Mesodermal cell (in vitro differentiated cells): ENCODE data around the gene MDM1.

Experiments
- H3K27ac ChIP-seq: 2 replicates; pipeline ENCODE4 v1.7.0; 2013; ENCODE audit warnings: mild to moderate bottlenecking, low read depth, low read length, moderate library complexity; ENCODE audit not compliant: severe bottlenecking
- H3K36me3 ChIP-seq: 2 replicates; pipeline ENCODE4 v1.7.1; 2013; ENCODE audit warnings: mild to moderate bottlenecking, low read length, moderate library complexity; ENCODE audit not compliant: control insufficient read depth, insufficient read depth
- H3K4me1 ChIP-seq: one replicate; pipeline ENCODE4 v1.7.1; 2013; ENCODE audit warnings: mild to moderate bottlenecking, low read length; ENCODE audit not compliant: insufficient read depth, control insufficient read depth, poor library complexity, severe bottlenecking
- H3K4me3 ChIP-seq: 2 replicates; pipeline ENCODE4 v1.7.0; 2013; ENCODE audit warnings: low read length, control low read depth, mild to moderate bottlenecking; ENCODE audit not compliant: insufficient read depth, poor library complexity, severe bottlenecking; ENCODE audit errors: extremely low read depth
- H3K9me3 ChIP-seq: 2 replicates; pipeline ENCODE4 v1.7.1; 2013; ENCODE audit warnings: mild to moderate bottlenecking, low read length, moderate library complexity; ENCODE audit not compliant: control insufficient read depth
- WGBS, 2 experiments: methylation state at CpG; one replicate each; pipeline ENCODE4 v1.1.5; 2013; ENCODE audit warnings: missing lambda C conversion rate in 2 of 2; ENCODE audit not compliant: insufficient coverage in 2 of 2; 5-methylcytosine and 5-hydroxymethylcytosine counted together

MDM1 gene

DNA sequence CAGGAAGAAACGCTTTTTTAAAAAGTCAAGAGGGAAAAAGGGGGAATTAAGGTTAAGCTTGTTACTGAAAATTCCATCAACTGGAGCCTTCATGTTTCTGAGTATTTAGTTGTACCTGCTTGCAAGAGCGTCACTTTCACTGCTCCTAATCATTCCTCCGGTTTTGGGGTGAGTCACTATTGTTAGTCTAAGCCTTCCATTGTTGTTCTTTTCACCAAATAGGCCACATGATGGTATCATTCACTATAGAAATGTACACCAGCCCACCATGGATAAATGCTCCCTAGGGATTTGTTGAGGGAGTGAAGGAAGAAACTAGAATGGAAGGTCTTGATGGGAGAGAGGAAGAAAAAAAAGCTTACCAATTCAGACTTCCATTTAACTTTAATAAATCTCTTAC is 81.7 kb downstream of the MDM1 start:
- Histone ChIP-seq H3K27ac (no peak overlapping the region), H3K36me3 (no peaks in the 10 kb centered on the region), H3K4me3 (no peak overlapping the region), H3K4me1 (peaks cover 1% of the 10 kb centered on the region), H3K9me3 (peaks cover 12% of the 10 kb centered on the region)
- no CpG with 5 or more reads among the region's 3 CpGs for WGBS, 2 experiments

GRCh38 chr12:68247785-68248184 is 84.4 kb downstream of the MDM1 start:
- peaks cover 4% of the 10 kb centered on the region for H3K4me1 ChIP-seq
- peaks cover 12% of the 10 kb centered on the region for H3K9me3 ChIP-seq
- H3K27ac ChIP-seq: no peak overlapping the region
- H3K36me3 ChIP-seq: no peaks in the 10 kb centered on the region
- H3K4me3 ChIP-seq: no peak overlapping the region

GRCh38 chr12:68246350-68246749 is 85.8 kb downstream of the MDM1 start:
- Histone ChIP-seq H3K4me1 (peaks cover 4% of the 10 kb centered on the region), H3K36me3 (no peaks in the 10 kb centered on the region), H3K4me3 (no peak overlapping the region), H3K9me3 (peaks cover 12% of the 10 kb centered on the region), H3K27ac (peak overlapping the region; percentile 71)
- WGBS, 2 experiments: 95 to 97% methylated on average over 4 to 6 of the region's 6 CpGs

DNA sequence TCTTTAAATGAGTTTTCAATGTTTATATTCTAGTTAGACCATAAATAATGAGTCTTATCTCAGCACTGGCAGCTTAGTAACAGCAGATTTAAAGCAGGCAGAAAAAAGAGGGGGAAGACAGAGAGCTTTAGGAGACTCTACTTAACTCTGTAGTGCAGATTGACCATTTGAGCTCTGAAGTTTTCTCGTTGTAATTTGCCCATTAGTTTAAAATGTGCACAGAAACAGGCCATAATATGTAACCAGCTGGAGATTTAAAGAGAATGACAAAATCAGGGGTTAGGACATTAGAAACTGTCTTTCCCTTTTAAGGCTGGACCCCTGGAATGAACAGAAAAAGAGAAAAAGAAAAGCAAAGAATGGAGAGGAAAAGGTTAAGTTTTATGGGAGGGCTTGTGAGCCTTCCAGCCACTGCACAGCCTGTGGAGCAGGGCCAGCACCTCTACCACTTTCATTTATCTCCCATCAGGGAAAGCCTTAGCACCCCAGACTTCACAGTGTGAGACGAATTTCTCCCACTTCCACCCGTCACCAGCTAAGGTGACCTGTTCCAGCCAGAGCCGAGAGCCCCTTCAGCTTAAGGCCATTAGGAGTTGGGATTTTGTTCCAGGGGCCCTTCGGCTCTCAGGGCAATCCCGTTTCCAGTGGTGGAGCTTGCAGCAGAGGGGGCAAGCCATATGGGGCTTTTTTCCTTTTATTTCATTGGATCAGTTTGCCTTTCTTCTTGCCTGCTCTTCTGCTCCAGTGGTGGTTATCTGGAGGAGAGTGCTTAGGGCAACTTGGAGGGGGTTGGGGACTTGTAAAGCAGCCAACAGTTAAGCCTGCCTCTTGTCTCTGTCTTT is 86.8 kb downstream of the MDM1 start:
- WGBS, 2 experiments: 54 to 55% methylated on average over 4 to 5 of the region's 6 CpGs
- Histone ChIP-seq H3K27ac (peak overlapping the region; percentile 71), H3K36me3 (no peaks in the 10 kb centered on the region), H3K4me1 (peaks cover 4% of the 10 kb centered on the region), H3K9me3 (peaks cover 12% of the 10 kb centered on the region), H3K4me3 (no peak overlapping the region)
